GM18511 (cell line): ENCODE results near the gene ENGASE.

Experiments
- ATAC-seq: cut with Tn5 transposase; IDR thresholded peaks from one replicate; pipeline ENCODE4 v1.9.1; 2021; ENCODE audit warnings: mild to moderate bottlenecking, moderate library complexity; ENCODE audit not compliant: unreplicated experiment

Gene ENGASE

DNA sequence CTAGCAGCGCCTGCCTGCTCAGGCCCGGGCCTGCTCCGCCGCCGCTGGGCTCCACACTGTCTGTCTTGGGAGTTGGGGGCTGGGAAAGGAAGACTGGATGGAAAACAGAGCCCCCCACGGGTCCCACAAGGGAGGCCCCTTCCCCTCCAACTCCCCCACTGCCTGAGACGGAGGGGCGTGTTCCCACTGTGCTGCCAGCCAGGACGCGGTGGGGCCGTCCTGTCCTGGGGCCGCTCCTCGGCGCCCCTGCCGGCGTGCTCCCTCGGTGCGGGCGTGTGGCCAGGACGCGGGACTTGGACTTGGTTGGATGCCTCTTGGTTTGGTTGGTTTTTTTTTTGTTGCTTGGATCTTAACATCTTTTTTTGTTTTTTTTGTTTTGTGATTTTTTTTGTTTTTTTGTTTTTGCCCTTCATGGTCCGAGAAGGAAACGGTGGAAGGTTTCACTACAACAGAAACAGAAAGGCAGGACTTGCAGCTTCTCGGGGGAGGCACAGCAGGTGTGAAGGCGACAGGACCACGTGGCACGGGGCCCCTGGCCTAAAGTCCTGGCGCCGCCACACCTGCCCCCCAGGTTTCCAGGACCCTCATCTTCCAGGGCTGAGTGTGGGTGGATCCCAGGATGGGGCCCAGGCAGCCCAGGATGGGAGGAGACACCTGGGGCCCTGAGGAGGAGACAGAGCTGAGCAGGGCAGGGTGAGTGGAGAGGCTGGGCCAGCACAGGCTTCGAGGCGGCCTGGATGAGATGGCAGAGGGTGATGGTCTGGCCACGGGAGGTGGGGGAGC is 16.0 kb downstream of the ENGASE start:
- ATAC-seq: no peak

DNA sequence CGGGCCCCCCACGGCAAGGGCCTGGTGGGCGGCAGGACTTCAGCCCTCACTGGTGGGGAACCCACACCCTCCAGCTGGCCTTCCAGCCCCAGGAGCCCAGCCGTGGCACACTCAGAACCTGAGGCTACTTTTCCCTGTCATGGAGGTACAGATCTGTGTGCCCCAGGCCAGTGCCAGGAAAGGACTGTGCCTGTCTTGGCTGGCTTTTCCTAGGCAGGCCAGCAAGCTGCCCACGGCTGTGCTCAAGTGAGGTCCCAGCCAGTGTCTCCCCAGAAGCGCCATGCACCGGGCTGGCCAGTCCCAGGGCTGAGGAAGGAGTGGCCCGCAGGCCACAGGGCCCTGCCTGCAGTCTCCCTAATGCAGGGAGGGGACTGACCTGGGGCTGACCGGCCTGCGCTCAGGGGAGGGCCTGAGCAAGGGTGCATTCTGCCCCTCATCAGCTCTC is 16.6 kb downstream of the ENGASE start:
- ATAC-seq: no peak

DNA sequence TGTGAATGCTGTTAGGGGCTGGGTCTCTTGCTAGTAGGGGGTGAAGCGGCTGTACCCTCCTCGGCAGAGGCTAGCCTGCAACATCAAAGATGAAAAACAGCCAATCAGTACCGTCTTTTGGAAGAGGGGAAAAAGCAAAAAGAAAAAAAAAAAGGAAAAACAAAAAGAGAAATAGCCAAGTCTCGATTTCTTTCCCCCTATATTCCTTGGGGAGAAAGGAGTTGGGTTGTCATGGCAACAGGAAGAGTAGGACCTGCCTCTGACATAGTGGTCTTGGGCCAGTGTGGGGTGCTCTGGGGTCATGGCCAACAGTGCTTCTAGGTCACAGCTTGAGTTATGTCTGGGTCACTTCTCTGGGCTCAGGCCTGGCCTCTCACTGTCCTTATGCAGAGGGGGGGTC is 17.9 kb downstream of the ENGASE start:
- no peak for ATAC-seq

DNA sequence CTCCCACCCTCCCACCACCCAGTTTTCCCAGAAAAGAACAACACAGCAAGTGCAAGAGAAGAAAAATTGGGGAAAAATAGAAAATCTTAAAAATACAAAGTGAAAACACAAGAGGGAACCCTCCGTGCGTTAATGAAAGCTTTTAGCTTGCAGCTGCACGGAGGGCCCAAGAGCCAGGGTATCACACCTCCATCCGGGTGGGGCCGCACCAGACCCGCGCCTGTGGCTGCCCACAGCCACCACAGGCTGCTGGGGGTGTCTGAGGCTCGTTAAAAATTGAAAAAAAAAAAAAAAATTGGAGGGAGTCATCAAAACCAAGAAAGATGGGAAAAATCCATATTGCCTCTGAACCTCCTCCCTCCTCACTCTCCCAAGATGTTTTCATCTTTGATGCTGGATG is 18.6 kb downstream of the ENGASE start:
- no peak for ATAC-seq

DNA sequence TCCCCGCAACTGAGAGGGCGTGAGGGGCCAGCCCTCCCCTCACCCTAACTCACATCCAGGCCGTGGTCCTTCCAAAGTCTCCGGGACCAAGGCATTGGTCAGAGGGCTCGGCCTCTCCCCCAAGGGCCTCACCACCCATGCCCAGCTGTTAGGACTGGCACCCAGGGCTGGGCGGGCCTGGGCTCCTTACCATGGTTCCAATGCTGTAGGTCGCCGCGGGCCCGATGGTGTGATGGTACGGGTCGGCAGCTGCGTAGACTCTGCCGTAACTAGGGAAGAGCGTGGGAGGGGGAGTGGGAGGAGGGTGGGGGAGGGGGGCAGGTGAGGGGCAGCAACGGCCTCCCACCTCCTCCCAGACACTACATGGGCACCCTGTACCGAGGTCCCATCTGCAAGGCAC is 19.6 kb downstream of the ENGASE start:
- no peak for ATAC-seq

DNA sequence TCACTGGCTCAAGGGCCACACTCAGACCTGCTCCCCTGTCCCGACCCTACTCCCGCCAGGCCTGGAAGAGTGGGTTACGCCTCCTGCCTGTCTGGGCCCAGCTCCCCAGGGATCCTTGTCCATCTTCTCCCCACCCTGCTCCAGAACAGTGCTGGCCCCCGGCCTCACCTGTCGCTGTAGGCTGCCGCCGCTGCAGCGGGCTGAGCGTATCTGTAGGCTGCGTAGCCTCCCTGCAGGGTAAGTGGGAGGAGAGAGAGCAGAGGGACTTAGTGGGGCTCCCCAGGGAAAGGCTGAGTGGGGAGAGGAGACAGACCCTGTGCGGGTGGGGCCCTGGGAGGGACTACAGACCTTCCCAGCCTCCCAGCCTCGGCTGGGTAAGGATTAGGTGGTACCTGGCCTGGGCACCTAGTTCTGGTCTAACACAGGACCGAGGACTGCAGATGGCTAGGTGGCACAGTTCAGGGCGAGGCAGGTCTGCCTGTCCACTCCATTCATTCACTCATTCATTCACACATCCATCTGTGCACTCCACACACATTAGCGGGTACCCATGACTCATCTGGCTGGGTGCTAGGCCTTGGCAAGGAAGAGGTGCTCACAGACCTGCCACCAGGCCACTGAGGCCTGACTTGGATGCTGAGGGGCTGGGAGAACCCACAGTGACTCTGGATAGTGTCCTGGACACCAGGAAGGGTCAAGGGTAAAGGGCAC is 20.9 kb downstream of the ENGASE start:
- no peak for ATAC-seq

DNA sequence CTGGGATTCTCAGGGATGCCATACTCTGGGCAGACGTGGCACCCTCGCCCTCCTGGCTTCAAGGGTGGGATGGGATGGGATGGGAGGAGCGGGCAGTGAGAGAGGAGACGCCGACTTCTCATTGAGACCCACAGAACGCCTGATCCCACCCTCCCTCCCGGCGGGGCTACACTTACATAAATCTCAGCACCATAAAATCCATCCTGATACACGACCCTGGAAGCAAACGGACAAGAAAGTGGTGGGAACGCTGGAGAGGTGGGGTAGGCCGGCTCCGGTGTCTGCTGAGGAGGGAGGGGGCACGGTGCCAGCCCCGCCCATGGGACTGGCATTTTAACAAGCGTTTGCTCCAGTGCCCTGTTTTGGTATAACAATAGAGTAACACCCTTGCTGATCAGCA is 21.9 kb downstream of the ENGASE start:
- no peak for ATAC-seq

DNA sequence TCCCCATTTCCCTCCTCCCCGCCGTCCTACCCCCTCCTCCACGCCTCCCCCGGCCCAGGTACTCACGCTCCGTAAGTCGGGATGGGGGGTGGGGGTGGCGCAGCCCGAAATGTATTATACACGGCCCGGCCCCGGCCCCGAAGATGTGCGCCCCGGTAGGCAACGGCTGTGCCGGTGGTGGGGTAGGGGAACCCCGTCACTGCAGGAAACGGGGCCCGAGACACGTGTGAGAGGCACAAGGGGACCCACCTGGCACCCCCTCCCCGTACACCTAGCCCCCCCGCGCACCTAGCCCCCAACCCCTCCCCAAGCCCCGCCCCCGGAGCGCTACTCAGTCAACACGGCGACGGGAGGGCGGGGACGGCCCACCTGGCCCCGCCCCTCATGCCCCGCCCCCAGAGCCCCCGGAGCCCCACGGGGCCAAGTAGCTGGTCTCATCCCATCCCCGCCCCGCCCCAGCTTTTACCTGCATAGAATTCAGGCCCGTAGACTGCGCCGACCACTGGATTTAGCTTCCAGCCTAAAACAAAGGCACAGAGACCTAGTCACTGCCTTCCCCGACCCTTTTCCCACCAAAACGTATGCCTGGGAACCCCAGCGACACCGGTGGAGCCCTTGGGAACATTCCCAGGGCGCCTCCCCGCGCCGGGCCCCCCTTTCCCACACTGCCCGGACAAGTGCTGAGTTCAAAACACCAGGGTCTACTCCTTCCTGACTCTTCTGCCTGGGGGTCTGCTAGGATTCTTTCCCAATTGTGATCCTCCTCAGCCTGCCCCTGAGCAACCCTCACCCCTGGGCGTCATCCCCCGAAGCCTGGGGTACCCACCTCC is 22.8 kb downstream of the ENGASE start:
- no peak for ATAC-seq

DNA sequence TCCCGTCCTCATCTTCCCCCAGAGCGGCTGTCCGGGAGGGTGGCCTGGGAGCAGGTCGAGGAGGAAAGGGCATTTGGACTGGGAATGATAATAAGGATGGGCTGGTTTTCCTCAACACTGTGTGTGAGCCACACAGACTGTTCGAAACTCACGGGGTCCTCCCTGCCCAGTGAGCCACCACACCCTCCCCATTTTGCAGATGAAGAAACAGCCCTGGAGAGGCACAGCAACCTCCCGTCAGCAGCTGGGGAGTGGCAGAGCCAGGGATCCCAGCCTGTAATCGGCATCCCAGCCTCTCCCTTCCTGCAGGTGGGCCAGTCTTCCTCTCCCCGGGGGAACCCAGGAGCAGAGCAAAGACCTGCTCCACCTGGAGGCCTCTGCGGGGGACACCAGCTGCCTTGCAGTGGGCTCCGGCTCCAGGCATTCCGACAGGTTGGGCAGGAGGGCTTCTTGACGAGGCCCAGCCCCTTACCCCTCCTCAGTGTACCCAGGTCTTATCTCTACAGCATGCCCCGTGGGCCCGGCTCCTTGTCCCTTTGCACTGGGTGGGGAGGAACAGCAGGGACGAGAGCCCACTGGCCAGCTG is 23.8 kb downstream of the ENGASE start:
- no peak for ATAC-seq

DNA sequence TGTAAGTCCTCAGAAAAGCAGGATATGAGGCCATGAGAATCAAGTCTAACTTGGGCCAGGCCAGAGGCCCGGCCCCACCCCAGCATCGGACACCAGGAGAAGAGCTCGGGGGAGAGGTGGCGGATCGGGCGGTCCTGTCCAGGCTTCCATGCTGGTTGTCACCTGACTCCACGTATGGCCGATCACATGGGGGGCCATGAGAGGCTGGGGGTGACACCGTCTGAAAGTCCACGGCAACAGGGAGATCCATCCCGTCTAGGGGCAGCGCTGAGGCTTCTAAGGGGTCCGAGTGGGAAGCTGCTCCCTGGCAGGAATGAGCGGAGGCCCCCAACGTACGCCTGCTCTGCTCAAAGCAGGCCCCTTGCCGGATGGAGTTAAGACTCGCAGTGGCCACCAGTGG is 25.8 kb downstream of the ENGASE start:
- ATAC-seq: no peak

DNA sequence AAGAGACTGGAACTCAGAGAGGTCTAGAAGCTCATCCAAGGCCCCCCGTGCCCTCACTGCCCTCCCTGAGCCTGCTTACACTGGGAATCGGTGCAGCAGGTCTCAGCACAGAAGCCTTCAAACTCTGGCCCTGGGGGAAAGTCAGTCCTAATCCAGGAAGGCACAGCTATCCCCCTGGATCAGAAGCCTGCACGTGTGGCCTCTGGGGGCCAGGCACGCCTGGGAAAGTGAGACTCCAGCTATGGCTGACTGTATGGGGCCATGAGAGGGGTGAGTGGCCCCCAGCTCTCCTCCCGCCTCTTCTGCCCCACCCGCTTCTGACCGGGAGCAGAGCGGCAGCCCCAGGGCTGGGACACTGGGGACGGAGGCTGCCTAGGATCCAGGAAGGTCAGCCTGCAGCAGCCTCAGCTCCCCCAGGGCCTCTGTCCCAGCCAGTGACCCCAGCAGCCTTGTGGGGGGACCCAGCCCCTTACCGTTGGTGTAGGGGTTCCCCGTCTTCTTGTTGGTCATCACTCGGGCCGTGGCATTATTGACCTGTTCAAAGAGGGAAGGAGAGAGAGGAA is 26.6 kb downstream of the ENGASE start:
- no peak for ATAC-seq

DNA sequence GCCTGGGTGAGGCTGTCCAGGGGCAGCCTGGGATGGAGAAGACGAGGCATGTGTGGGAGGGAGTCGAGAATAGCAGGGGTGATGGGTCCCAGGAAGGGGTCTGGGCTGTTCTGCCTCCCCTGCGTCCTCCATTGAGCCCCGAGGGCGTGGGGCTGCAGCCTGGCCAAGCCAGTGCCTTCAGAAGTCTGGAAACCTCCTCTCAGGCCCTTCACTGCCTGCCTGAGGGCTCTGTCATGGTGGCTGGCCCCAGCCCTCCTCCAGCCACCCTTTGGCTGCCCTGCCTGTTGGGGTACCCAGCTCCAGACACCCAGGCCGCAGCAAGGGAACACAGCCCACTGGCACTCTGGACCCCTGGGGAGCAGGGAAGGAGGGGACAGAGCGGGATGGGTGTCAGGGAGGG is 27.6 kb downstream of the ENGASE start:
- no peak for ATAC-seq

DNA sequence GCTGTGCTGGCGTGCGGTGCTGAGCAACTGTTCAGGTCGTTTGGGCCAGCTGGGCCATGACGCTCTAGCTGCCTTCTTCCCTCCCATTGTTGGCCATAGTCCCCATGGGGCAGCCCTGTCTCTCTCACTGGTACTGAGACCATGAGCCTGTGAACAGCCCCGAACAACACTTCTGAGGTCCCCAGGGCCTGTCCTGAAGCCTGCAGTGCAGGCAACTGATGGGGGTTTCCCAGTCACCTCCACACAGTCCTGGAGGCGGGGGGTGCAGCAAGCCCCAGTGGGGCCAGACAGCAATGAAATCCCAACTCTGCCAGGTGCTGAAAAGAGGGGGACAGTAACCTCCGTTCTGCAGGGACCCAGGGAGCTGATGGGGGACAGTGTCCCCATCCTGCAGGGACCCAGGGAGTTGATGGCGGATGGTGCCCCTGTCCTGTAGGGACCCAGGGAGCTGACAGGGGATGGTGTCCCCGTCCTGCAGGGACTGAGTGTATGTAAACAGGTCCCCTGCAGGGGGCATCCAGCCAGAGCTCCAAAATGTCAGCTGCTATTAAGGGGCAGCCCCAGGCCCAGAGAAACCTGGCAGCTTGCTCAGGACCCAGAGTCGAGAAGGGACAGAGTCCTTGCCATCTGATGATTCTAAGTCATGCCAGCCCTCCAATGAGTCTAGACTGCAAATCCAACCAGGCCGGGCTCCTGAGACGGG is 30.4 kb downstream of the ENGASE start:
- ATAC-seq: no peak

DNA sequence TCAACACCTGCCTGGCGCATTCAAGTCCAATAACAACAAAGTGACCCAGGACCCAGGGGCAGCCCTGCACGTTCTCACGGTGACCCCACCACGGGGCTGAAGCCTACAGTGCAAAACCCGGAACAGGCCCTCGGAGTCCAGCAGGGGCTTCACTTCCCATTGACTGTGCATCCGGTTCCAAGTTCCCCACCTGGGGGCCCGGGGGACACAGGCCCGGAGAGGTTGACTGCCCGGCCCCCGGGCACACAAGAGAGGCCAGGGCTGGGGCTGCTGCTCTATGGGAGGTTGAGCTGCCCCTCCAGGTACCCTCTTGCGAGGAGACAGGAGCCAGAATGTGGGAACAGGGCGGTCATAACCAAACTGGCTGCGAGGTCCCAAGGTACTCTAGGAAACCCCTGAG is 31.3 kb downstream of the ENGASE start:
- ATAC-seq: no peak

DNA sequence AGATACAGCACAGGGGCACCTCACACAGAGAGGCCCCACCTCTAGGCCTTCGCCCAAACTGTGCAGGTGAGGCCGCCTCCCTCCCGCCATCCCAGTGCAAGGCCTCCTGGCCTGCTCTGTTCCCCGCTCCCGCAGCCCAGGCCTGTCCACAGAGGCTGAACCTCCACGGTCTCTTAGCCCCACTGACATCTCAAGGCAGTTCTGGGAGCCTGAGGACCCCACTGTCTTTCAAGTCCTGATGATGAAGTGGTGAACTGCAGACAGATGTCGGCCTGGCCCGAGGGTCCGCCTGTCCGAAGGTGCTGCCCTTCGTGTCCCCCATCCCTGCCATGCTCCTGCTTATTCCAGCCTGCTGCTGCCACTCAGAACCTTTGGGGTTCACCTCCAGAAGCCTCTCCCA is 32.3 kb downstream of the ENGASE start:
- ATAC-seq: no peak

DNA sequence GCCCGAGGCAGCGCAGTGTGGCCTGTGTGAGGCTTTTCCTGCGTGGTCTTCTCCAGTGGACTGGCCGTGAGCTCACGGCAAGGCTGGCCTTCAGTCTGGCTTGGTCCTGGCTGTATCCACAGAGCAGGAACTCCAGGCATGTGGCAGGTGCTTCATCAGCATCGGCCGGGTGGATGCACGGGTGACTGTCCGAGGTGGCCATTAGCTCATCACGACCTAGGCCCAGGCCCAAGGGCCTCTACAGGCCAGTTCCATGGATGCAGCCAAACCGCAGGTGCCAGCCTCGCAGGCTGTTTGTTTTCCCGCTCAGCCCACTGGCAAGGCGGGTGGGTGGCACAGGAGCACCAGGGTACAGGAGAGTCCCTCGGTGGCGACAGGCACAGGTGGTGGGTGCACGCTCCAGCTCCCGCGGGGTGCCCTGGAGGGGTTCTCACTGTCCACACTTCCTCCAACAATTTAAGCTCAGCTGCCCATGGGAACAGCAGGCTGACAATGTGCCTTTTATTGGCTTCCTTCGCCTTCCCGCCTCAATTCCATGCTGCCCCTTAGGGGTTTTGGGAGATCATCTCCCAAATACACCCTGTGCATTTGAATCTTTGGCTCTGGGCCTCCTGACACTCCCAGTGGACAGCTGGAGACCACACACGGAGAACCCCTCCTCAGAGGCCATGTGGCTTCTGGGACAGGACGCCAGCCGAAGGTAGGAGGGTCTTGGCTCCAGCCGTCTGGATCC is 33.0 kb downstream of the ENGASE start:
- no peak for ATAC-seq

DNA sequence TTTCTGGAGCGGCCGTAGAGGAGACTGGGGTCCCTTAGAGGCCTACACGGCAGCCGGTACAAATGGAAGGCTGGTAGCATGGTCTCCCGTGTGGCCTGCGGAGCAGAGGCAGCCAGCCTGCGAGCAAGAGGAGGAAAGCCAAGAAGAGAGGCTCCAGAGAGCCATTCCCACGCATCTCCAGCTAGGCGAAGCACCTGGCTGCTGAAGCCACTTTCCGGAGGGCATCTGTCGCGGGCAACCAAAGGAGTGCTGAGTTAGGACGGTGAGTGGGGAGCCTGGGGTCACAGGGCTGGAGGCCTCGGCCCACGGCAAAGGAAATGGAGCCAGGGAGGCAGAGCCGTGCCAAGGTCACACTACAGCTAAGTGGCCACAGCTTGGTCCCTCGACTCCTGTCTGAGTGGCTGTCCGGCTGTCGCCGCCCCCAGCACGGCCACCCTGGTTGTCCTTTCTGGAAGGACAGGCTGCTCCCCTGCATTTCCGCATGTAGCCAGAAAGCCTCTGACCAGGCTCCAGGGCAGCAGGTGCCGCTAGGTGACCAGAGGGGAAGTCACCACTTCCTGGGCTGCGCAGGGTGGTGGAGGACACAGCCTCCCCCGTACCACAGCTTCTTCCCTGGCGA is 33.7 kb downstream of the ENGASE start:
- ATAC-seq: no peak

DNA sequence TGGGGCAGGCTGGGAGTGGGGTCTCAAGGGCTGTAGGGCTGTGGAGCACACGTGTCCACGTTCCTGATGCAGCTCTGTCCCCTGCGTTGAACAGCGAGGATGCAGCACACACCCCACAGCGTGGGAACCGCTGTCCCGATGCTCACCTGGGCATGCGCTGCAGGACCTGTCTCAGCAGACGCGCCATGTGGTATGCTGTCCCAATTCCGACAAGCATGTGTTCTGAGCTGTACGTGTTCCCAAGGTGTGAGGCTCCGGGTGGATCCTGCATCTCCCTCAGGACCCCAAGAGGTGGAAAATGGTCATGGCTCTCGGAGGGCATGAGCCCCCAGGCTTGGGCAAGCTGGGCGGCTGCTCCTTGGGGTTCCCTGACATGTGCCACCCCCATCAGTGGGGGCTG is 34.2 kb downstream of the ENGASE start:
- no peak for ATAC-seq

DNA sequence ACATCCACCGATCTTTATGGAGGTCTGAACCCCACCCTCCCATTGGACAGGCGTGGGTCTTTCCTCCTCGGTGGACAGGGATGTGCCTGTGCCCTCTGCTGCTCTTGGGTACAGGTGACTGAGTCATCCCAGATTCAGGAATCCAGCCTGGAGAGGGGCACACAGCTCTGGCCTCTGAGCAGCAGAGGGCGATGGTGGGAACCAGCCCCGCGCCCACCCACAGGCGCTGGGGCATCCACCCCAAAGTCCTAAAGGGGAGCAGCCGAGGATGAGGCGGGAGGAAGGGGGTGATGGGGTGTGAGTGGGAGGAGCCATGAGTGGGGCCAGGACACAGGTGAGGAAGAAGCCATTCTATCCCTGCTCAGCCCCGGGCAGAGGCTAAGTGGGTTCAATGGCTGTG is 35.0 kb downstream of the ENGASE start:
- no peak for ATAC-seq
